ENCODE results near the gene GAPVD1. TPM values are rescaled to one million over a fixed set of nuclear protein-coding genes. Genes with fewer than 3 reads are reported as not detected.

The GAPVD1 gene
- total RNA-seq, 1 experiment from 2014 or later: 30.5 TPM

- H3K4me2 ChIP-seq (ENCODE audit: low read length): no peak overlapping the region
- no peaks in the 10 kb centered on the region for H3K9me3 ChIP-seq (ENCODE audit: low read length)
- H3K79me2 ChIP-seq (ENCODE audit: low read length): no peaks in the 10 kb centered on the region
- H3K9ac ChIP-seq (ENCODE audit: low read length): no peak overlapping the region
- POLR2A ChIA-PET (ENCODE audit: unreplicated experiment): no interaction called here
- H3K36me3 ChIP-seq (ENCODE audit: low read depth, low read length): no peaks in the 10 kb centered on the region
- H3K4me1 ChIP-seq (ENCODE audit: insufficient read depth, low read length): no peaks in the 10 kb centered on the region; the same call in 1 of the 2 replicates
- H3K27ac ChIP-seq (ENCODE audit: low read length): no peak overlapping the region
- TF ChIP-seq CTCF (conservative IDR thresholded peaks at IDR 0.05; ENCODE audit: low read depth, low read length) (no peak), EZH2 (IDR thresholded peaks at IDR 0.05; ENCODE audit: low read length, unreplicated experiment) (no peak), EZH2phosphoT487 (IDR thresholded peaks at IDR 0.05; ENCODE audit: borderline replicate concordance, low read length) (no peak)
- no peak overlapping the region for H2AFZ ChIP-seq (ENCODE audit: low read length)
- no TSS peak for BruUV-seq (replicated peaks)
- no peaks in the 10 kb centered on the region for H3K27me3 ChIP-seq (ENCODE audit: low read length)
- intact Hi-C loops (cut with micrococcal nuclease): no loop called here
- DNase-seq: no peak
- H3F3A ChIP-seq (ENCODE audit: low read length, unreplicated experiment): no peaks in the 10 kb centered on the region
- CTCF ChIA-PET: no interaction called here
- H3K4me3 ChIP-seq (ENCODE audit: low read length): no peak overlapping the region
- no peaks in the 10 kb centered on the region for H4K20me1 ChIP-seq (ENCODE audit: low read length)
- H3K9me2 ChIP-seq (replicated peaks; ENCODE audit: low read length): no peaks in the 10 kb centered on the region
- ATAC-seq: no peak
Observed at GRCh38 chr9:125397736-125398135, 136.1 kb downstream of the GAPVD1 start.

GRCh38 chr9:125398243-125398642 lies 136.6 kb downstream of the GAPVD1 start:
- Histone ChIP-seq H3K9me2 (replicated peaks; ENCODE audit: low read length) (no peaks in the 10 kb centered on the region), H3K79me2 (ENCODE audit: low read length) (no peaks in the 10 kb centered on the region), H3K27me3 (ENCODE audit: low read length) (no peaks in the 10 kb centered on the region), H3K4me2 (ENCODE audit: low read length) (no peak overlapping the region), H3K4me3 (ENCODE audit: low read length) (no peak overlapping the region), H3K9me3 (ENCODE audit: low read length) (no peaks in the 10 kb centered on the region), H3K4me1 (ENCODE audit: insufficient read depth, low read length) (no peaks in the 10 kb centered on the region; the same call in 1 of the 2 replicates), H3F3A (ENCODE audit: low read length, unreplicated experiment) (no peaks in the 10 kb centered on the region), H3K36me3 (ENCODE audit: low read depth, low read length) (no peaks in the 10 kb centered on the region), H3K9ac (ENCODE audit: low read length) (no peak overlapping the region), H2AFZ (ENCODE audit: low read length) (no peak overlapping the region), H3K27ac (ENCODE audit: low read length) (no peak overlapping the region), H4K20me1 (ENCODE audit: low read length) (no peaks in the 10 kb centered on the region)
- DNase-seq: no peak
- TF ChIP-seq CTCF (conservative IDR thresholded peaks at IDR 0.05; ENCODE audit: low read depth, low read length): no peak
- TF ChIP-seq EZH2 (IDR thresholded peaks at IDR 0.05; ENCODE audit: low read length, unreplicated experiment): no peak
- TF ChIP-seq EZH2phosphoT487 (IDR thresholded peaks at IDR 0.05; ENCODE audit: borderline replicate concordance, low read length): no peak
- ChIA-PET CTCF (no interaction called here), POLR2A (ENCODE audit: unreplicated experiment) (interaction anchor here (0.7 kb wide), 1 partner anchor 628 kb away, joined by 8 read pairs; no protein-coding TSS in a partner anchor)
- no TSS peak for BruUV-seq (replicated peaks)
- ATAC-seq: no peak
- intact Hi-C loops (cut with micrococcal nuclease): no loop called here

- H4K20me1 ChIP-seq (ENCODE audit: low read length): no peaks in the 10 kb centered on the region
- POLR2A ChIA-PET (ENCODE audit: unreplicated experiment): no interaction called here
- no peak overlapping the region for H3K27ac ChIP-seq (ENCODE audit: low read length)
- no peaks in the 10 kb centered on the region for H3K36me3 ChIP-seq (ENCODE audit: low read depth, low read length)
- H3K9ac ChIP-seq (ENCODE audit: low read length): no peak overlapping the region
- H3K9me3 ChIP-seq (ENCODE audit: low read length): no peaks in the 10 kb centered on the region
- no peak overlapping the region for H2AFZ ChIP-seq (ENCODE audit: low read length)
- no peak for ATAC-seq
- DNase-seq: no peak
- intact Hi-C loops (cut with micrococcal nuclease): no loop called here
- TF ChIP-seq EZH2phosphoT487 (IDR thresholded peaks at IDR 0.05; ENCODE audit: borderline replicate concordance, low read length) (no peak), EZH2 (IDR thresholded peaks at IDR 0.05; ENCODE audit: low read length, unreplicated experiment) (no peak), CTCF (conservative IDR thresholded peaks at IDR 0.05; ENCODE audit: low read depth, low read length) (no peak)
- no peaks in the 10 kb centered on the region for H3K27me3 ChIP-seq (ENCODE audit: low read length)
- no peaks in the 10 kb centered on the region for H3K79me2 ChIP-seq (ENCODE audit: low read length)
- no TSS peak for BruUV-seq (replicated peaks)
- no peak overlapping the region for H3K4me2 ChIP-seq (ENCODE audit: low read length)
- H3K4me3 ChIP-seq (ENCODE audit: low read length): no peak overlapping the region
- CTCF ChIA-PET: no interaction called here
- no peaks in the 10 kb centered on the region for H3K9me2 ChIP-seq (replicated peaks; ENCODE audit: low read length)
- H3K4me1 ChIP-seq (ENCODE audit: insufficient read depth, low read length): no peaks in the 10 kb centered on the region
- H3F3A ChIP-seq (ENCODE audit: low read length, unreplicated experiment): no peaks in the 10 kb centered on the region
Observed at GRCh38 chr9:125399165-125399564, 137.5 kb downstream of the GAPVD1 start.

Data from PC-3 (cell line).